Central memory CD4-positive, alpha-beta T cell (primary cell): ENCODE results near the gene DYNLT1.
"Not testable (repeated sequence)": the region's sequence is repeated elsewhere in the genome, so short reads cannot be mapped to it uniquely, and the experiment has no call there.

ENCODE experiments used
- DNase-seq: peaks from one replicate; pipeline ENCODE4 v3.0.0; 2022

Gene DYNLT1

DNA sequence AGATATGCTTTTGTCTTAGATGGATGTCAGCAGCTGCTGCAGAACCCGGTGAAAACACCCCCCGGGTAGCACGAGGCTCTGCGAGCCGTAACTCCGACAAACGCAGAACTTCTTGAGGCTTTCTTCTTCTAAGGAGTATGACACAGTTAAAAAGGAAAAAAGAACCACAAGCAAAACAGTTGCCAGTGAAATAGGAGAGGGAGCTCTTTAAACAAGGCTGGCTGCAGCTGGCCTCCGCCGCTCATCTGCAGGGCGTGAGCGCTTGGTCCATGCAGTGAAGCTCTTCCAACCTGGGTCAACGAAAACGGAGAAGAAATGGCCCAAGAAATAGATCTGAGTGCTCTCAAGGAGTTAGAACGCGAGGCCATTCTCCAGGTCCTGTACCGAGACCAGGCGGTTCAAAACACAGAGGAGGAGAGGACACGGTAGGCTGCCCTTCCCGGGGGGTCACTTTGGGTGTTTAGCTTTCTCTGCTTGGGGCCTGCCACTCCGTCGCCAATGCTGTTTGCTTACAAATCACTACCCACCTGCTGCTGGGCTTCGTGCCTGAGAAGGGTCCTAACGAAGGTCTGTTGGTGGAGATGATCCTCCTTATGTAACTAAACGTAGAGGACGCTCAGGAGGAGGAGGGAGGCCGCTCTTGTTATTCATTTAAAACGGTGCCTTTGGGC, 18.5 kb upstream of the DYNLT1 start:
- no peak for DNase-seq

DNA sequence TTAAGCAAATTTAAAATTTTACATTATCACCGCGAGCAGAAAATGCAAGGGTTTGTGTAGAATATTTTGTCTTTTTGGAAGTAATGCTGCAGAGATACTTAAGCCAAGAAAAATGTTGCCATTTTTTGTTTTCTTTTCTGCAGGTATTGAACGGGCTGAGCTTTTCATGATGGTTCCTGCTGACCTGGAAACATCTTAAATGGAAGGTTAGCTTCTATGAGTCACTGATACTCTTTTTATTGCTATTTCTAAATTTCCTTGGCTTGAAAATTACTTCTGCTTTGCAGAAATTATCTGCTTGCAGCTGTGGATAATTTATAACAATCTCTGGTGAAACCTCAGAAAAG, 18.0 kb upstream of the DYNLT1 start:
- DNase-seq: no peak

DNA sequence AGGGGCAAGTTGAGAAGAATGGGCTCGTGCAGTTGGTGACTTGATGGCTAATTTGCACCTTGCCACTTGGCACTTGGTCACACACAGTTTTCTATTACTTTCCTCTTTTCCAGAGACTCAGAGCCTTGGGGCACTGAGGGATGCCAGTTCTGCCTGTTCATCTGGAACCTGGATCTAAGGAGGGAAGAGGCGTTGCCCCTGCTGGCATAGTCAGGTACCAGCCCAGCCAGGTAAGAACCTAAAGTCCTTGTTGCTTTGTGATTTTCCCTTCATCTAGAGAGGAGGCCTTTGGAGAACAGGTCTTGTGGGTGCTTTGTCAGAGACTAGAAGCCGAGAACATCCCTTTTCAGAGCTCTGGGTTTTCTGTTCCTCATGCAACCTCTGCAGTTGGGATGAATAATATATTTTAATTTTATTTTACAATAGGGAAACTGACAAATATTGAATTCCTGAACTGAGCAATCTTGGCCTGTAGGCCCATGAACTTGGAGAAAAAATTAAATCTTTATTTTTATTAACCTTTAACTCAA, 16.7 kb upstream of the DYNLT1 start:
- DNase-seq: no peak

DNA sequence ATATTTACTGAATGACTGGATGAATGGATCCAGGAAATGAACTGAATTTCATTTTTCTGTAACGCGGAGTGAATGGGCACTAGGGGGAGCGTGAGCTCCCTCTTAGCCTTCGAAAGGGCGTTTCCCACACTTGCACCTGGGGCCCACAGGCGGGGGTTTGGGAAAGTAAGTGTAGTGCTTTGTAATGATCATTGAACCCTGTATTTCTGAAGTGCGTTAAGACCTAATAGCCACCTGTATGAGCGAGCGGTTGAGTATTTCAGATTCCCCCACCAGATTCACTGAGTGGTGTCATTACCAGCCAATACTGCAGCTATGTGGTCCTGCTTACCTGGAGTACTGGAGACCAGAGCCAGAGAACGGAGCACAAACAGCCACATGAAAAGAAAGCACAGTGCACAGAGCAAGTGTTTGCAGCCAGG, 15.8 kb upstream of the DYNLT1 start:
- DNase-seq: peak; percentile 64

DNA sequence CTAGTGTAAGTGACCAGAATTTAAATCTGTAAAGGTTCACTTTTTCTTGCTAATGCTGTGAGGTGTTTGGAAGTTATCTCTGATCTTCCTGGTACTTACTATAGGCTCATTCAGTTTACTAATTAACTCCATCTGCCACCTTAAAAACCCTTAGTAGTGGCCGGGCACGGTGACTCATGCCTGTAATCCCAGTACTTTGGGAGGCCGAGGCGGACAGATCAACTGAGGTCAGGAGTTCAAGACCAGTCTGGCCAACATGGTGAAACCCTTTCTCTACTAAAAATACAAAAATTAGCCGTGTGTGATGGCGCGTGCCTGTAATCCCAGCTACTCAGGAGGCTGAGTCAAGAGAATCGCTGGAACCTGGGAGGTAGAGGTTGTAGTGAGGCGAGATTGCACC, 12.4 kb upstream of the DYNLT1 start:
- not testable (repeated sequence) for DNase-seq

DNA sequence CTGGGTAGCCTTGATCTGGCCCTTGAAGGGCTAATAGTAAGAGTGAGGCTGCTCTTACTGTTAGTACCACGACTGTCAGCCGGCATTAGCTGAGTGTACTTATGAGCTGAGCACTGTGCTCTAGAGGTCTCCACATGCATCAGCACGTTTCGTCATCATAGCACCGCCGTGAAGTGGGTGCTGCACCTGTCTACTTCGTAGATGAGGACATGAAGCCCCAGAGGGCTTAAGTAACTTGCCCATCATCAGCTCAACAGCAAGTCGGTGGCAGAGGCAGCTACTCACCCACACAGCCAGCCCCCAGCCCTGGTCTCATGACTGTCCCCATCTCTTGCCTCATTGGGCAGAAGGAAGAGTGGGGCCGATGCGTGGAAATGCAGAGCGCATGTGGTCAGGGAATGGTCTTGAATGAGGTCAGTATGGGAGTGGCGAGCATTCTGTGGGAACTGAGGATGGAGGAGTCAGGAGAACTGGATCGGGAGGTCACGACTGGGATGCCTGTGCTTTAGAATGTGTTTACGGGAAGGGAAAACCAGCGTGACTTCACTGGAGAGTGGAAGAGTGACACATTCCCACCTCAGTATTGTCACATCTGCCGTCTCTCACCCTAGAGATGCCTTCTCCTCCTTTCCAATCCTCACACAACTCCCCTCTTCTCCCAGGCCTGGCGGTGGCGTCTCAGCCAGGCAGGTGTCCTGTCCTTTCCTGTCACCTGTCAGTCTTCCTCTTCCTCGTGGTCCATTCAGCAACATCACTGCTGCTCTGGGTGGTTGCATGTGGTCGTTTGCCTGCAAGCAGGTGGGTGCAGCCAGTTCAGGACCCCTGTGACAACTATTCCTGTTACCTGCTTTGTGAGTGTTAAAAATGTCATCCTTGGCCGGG, 11.3 kb upstream of the DYNLT1 start:
- no peak for DNase-seq

DNA sequence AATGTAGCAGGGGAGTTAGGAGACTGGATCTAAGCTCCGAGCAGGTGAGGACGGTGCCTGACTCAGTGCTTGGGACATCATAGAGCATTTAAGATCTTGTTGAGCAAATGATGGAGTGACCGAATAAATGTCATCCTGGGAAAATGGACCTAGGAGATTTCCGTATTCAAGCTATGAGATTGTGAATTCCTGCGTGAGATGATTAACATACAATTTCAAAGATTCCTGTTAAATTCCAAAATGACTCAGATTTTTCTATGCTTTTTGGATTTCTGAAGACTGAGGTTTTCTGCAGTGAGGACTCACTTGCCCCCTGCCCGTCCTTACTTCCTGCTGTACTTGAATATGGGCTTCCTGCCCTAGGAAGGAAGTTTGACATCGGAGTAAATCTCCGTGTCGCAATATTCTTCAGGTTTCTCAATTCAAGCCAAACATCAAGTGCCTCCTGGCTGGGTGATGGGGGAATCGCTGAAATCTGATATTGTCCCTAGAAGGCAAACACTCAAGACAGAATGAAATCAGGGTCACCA, 10.5 kb upstream of the DYNLT1 start:
- DNase-seq: no peak

DNA sequence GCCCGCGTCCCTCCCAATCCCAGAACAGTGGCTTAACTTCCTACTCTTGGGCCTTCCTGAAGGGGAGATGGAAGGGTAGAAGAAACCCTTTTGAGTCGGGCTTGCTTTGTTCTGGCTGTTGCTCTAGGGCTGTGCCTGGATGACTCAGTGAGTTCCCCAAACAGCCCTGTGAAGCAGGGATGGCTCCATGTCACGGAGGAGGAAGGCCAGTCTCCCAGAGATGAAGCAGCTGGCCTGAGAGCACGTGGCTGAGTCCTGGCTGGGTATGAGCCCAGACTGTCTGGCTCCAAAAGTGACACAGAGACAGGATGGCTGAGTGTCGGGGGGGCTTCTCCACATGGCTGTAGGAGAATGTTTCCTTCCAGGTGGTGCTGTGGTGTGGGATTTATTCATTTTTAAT, 10.0 kb upstream of the DYNLT1 start:
- DNase-seq: no peak

DNA sequence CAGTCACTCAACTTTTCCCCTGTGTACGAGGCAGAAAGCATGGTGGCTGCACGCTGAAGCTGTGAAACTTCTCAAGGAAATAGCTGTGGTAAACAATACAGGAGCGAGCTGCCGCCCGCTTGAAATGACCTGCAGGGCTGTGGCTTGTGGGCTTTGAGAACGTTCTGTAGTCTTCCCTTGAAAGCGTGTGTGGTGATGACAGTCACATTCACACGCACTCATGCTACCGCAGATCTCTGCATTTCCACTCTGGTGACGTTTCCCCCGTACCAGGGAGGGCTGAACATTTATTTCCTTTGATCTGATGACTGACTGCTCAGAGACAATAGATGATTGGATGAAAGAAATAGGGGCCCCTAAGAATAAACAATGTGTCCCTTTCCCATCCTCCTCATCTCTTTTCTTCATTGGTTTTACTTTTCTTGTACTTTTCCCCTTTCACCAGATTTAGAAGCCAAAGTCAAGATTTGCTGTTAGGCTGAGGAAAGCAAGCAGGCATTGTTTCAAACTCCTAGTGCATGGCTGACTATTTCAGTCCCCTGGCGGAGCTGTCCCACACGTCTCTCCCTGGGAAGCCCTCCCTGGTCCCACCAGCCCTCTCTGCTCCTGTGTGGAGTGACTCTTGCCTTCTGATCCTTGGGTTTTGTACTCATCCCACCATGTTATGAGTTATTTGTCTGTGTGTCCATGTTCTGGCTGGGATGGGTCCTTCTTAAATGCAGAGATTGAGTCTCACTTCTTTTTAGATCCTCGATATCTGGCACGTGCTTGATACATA, 9.2 kb upstream of the DYNLT1 start:
- peak; percentile 98 for DNase-seq

DNA sequence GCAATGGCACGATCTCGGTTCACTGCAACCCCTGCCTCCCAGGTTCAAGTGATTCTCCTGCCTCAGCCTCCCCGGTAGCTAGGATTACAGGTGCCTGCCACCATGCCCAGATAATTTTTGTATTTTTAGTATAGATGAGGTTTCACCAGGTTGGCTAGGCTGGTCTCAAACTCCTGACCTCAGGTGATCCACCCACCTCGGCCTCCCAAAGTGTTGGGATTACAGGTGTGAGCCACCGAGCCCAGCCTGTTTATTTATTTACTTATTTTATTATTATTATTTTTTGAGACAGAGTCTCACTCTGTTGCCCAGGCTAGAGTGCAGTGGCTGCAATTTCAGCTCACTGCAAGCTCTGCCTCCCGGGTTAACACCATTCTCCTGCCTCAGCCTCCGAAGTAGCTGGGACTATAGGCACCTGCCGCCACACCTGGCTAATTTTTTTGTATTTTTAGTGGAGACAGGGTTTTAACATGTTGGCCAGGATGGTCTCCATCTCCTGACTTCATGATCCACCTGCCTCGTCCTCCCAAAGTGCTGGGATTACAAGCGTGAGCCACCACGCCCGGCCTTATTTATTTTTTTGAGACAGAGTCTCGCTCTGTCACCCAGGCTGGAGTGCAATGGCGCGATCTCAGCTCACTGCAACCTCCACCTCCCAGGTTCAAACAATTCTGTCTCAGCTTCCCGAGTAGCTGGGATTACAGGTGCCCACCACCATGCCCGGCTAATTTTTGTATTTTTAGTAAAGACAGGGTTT, 7.6 kb upstream of the DYNLT1 start:
- not testable (repeated sequence) for DNase-seq

DNA sequence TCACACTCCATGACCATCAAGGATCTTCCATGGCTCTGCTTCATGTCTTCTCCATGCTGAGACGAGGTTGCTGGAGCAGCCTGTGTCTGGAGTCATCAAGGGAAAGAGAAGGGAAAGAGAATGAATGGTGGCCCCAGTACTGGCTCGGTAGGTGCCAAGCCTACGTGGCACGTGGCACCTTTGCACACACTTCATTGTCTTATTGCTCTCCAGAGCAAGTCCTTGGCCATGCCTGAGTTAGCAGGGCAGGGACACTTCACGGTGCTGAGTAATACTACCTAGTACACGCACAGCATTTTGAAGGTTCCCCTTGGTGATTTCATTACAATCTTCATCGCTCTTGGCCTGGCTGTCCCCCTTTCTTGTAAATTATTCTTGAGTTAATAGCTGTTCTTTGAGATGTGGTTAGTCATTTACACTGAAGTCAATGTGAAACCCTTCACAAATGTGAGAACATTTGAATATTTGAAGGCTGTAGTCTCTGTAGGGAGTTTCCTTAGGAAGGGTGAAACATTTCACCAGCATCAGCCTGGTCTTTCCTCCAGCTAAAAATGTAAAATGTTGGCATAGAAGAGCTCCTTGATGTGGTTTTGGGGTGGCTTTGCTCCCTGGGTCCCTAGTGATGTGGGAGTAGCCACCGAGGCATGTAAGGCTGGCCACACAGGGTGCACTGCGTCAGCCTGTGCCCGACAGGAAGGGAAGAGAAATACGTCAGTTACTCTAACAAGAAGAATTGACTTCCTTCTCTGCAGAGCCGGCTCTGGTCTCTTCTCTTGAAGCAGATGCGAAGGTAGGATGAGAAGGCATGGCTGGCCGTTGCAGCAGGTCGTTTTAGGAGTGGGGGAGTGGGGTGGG, 5.0 kb upstream of the DYNLT1 start, which contains the start of gene SYTL3:
SYTL3 (plus strand) TSS at position 766 of the 855 bp plus-strand sequence. CDS start 13,215 bp downstream, outside the sequence.
- peak; percentile 92 for DNase-seq

DNA sequence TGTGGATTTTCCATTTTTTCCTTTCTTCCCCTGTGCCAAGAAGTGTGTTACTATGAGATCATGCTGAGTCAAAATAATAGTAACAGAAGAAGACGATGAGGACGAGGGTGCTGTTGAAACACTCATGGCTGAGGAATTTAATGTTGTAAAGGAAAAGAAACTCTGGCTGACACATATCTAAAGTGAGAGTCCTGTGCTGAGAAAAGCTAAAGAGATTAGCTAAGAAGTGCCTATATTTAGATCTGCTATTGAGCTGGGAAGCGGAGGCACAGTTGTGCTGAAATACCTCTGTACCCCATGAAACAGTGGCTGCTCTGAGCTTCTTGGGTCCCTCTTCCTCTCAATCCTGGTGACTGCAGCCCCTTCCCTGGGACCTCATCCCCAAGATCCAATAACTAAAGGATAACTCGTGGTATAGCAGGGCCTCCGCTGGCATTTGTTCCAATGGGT, 4.2 kb upstream of the DYNLT1 start:
- DNase-seq: no peak

DNA sequence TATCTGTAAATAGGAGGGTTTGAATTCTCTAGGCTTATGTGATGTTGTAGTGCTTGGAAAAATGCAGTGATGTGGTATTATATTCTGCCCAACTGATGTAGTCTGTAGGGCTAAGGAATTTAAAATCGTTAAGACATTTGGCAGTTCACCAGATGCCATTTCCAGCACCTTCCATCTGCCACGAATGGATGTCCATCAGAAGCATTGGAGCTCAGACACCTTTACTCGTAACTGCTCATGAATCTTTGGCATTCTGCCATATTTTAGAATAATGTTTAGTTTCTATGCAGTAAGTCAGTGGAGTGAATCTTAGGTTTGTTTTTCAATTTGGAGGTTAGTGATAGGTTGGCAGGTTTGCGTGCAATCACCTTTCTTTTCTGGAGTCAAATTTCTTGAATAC, 3.0 kb upstream of the DYNLT1 start:
- DNase-seq: no peak

DNA sequence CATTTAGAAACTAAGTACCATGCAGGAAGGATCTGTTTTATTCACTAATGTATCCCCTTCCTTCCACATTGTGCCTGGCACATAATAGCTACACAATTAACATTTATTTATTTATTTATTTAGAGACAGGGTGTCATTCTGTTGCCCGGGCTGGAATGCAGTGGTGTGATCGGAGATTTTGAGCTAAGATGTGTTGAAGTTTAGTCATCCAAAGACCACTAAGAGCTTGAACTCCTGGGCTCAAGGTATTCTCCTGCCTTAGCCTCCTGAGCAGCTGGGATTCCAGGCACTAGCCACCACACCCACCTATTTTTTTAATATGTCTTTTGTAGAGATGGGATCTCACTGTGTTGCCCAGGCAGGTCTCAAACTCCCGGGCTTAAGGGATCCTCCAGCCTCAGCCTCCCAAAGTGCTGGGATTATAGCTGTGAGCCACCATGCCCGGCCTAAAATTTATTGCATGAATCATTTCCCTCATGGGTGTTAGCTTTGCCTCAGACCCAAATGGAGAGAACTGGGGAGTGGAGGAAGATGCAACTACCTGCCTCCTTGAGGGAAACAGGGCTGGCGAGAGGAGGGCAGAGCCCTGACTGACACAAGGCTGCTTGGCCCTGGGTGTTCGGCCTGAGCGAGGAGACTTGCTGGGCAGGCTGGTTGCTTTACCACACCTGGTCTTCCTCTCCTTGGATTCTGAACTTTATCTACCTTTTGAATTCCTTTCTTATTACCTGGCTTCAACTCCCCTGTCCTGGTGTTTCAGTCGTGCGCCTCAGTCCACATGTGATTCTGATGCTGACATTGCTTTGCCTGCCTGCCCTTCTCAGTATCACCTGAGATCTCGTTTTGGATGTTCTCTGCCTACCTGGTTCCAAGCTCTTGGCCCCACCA, 1.7 kb upstream of the DYNLT1 start:
- no peak for DNase-seq

DNA sequence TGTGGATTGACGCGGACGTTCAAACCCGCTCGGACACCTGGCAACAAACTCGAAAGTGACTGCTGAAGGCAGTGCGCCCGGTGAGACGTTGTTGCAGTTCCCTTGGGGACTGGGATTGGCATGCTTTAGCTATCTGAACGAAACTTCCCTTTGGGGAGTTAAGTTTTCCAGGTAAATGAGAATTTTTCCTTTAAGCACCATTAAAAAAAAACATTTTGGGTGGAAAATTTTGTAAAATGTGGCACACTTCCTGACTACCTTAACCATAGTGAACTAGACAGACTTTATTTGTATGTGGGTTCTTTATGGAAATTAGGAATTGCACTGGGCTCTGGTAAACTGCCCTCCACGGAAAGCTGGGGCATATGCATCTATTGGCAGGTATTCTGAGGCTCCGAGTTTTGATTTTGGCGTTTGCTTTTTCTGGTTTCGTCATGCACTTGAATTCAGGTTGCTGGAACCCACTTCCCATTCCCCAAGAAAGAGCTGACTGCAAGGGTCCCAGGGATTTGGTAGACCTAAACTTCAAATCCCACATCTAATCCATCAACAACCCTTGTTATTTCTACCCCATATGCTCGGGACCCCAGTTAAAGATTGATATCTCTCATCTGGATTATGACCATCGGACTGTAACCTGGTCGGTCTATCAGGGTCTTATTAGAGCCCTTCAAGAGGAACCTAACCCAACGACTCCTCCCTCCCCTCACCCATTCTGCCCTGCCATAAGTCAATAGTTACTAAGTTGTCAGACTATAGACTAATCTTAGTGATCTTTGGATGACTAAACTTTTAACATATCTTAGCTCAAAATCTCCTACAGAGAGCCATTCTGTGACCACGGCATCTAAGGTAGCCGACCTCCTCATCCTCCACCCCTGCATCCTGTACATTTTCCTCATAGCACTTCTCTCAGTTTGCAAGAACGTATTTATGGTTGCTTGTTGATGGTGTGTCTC, 800 bp upstream of the DYNLT1 start:
- DNase-seq: no peak

DNA sequence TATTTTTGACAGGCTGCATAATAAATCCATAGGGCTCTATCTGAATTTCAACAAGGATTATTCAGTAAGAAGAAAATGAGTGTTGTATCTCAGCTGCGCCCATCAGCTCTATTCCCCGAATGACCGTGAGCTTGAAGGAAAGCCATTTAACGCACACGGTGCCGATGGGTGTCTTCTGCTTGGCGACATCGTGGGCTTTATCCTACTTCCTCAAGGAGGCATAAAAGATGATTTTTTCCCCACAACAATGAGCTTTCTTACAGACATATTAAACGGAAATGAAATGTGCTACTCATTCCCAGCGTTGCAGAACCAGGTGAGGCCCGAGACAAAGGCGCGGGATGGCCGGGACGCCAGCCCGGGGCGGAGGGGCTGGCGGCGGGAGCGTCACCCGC, 710 bp downstream of the DYNLT1 start:
- no peak for DNase-seq

DNA sequence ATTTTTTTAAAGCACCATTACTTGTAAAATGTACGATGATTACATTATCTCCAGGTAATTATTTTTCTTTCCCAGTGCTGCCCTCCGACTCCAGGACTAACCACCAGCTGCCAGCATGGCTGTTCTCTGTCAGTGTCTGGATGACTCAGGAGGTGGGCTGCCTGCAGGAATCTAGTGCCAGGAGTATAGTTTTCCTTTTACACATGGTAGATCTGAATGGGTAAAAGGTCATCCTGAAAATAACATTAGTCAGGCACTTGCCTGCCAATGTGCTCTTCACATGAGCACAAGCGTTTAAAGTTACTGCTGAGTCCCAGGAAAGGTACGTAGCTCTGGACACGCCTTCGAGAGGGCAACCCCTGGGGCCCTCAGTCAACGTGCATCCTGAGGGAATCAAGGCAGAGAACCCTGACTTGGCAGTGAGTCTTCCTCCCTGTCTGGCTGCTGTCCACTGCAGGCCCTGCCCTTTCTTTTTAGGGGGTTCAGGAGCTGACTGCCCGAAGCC, 2.4 kb downstream of the DYNLT1 start:
- no peak for DNase-seq

DNA sequence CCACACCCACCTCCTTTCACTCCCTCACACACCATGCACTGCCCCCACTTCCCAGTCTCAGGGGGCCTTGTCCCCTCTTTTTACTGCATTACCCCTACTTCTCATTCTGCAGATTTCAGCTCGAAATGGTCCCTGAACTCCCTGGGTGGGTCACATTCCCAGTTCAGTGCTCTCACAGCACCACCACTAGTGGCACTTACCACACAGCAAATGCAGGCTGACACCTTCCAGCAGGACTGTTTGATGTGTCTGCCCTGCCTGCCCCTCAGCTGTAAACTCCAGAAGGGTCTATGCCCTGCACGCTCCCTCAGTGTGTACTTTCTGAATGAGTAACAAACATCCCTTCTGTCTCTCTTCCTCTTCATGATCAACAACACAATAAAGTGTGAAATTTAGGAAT, 4.0 kb downstream of the DYNLT1 start:
- no peak for DNase-seq

DNA sequence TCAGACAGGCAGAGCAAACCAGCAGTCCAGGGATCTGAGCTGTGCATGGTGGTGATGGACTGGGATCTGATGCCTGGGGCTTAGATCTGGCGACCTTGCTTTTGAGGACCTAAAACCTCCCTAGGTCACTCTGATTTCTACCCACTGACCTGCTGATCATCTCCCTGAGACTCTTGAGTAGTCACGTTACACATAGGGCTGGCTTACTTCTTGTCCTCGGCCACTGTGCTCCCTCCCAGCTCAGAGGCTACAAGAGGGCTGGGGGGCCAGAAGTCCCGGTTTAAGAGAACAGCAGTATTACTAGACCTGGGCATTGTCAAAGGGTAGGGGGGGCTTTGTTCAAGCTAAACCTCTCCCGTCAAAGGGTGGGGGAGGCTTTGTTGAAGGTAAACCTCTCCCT, 5.5 kb downstream of the DYNLT1 start:
- no peak for DNase-seq
